Ovary (tissue), 3 donors: ENCODE measurements around the gene FAM13B.

Experiments used
- EP300 ChIP-seq: sonication (generic); formaldehyde crosslinking; IDR thresholded peaks from one replicate; pipeline ENCODE4 v1.6.1; 2017; ENCODE audit warnings: antibody characterized with exemption
- POLR2A ChIP-seq: fragments of 450-650 bp; IDR thresholded peaks from one replicate; pipeline ENCODE4 v1.6.1; 2017; ENCODE audit warnings: antibody characterized with exemption, mild to moderate bottlenecking, moderate library complexity
- TF ChIP-seq, protein P1 (sequence below), 3 donors: fragments of 450-650 bp in 2 of 3; fragments of 200-600 bp in 1 of 3; IDR thresholded peaks; one replicate each; pipeline versions ENCODE4 v1.5.1 to v1.8.0; 2016 to 2022; ENCODE audit warnings: antibody characterized with exemption in 3 of 3, mild to moderate bottlenecking in 1 of 3
- donor health status: DM: no; HTN: no; CAD: no.

DNA sequence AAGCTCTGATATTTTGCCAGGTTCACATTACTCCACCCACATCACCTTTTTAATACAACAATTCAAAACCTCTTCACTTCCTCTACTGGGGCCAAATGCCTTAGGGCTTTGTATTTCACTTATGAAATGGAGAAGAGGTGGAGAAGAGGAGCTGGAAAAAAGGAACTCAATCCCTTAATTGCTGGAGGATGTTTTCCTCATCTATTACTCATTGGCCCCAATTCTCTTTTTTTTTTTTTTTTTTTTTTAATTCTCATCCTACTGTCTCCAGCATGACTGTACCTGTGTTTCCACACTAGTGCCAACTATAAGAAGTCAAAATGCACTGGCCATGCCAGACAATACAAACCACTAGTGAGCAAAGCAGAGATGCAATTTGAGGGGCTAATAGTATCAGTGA lies 20.9 kb downstream of the FAM13B start:
- TF ChIP-seq, protein P1, sequence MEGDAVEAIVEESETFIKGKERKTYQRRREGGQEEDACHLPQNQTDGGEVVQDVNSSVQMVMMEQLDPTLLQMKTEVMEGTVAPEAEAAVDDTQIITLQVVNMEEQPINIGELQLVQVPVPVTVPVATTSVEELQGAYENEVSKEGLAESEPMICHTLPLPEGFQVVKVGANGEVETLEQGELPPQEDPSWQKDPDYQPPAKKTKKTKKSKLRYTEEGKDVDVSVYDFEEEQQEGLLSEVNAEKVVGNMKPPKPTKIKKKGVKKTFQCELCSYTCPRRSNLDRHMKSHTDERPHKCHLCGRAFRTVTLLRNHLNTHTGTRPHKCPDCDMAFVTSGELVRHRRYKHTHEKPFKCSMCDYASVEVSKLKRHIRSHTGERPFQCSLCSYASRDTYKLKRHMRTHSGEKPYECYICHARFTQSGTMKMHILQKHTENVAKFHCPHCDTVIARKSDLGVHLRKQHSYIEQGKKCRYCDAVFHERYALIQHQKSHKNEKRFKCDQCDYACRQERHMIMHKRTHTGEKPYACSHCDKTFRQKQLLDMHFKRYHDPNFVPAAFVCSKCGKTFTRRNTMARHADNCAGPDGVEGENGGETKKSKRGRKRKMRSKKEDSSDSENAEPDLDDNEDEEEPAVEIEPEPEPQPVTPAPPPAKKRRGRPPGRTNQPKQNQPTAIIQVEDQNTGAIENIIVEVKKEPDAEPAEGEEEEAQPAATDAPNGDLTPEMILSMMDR (IDR thresholded peaks at IDR 0.05): no peak
- TF ChIP-seq POLR2A (no peak), EP300 (no peak)
